GM20000 (cell line): ENCODE results near the gene PAPPA2.
"Not testable (repeated sequence)": the region's sequence is repeated elsewhere in the genome, so short reads cannot be mapped to it uniquely, and the experiment has no call there.

Experiments
- DNase-seq: peaks from one replicate; pipeline ENCODE4 v3.0.0; 2012; ENCODE audit warnings: low spot score
- CTCF ChIP-seq: IDR thresholded peaks from 2 replicates; pipeline ENCODE4 v1.5.1; 2012; ENCODE audit warnings: mild to moderate bottlenecking, control low read depth; ENCODE audit errors: extremely low read depth, missing control alignments

PAPPA2 gene

GRCh38 chr1:176556288-176556687, 93.3 kb downstream of the PAPPA2 start:
- TF ChIP-seq CTCF: no peak
- DNase-seq: no peak

- no peak for DNase-seq
- no peak for TF ChIP-seq CTCF
Observed at GRCh38 chr1:176557543-176558258, 94.7 kb downstream of the PAPPA2 start.

DNA sequence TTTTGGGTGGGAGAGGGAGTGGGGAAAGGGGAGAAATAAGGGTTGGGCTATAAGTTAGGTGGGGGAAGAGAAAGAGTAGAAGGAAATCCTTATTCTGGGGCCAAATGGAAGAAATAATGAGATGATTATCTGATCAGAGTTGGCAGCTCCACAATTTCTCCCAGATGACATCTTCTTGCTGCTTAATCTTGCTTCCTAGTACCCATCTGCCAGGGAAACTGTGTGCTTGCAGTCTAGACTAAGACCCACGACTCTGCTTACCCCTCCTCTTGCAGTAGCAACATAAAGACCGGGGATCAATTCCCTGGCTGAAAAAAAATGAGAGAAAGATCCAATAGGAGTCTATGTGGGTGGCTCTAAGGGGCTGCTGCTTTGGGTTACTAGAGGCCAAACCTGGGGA, 95.6 kb downstream of the PAPPA2 start:
- TF ChIP-seq CTCF: no peak

DNA sequence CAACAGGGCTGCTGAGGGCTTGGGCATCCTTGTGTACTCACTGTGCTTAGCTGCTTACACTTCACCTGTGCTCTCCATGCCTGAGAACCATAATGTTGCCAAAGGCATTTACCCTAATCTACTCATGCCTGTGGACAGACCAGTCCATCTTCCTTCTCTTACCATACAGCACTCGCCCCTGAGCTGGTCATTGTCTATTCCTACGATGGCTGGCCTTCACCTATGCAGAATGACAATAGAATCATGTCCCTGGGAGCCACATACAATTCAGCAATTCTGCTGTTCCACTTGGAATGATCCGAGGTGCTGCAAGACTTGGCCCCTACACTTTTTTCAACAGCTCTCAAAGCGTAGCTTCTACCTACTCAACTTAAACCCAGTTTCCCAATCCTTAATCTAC, 96.5 kb downstream of the PAPPA2 start:
- no peak for DNase-seq
- TF ChIP-seq CTCF: no peak

More for the DNA sequence above, 95.6 kb downstream of the PAPPA2 start:
- DNase-seq: no peak

DNA sequence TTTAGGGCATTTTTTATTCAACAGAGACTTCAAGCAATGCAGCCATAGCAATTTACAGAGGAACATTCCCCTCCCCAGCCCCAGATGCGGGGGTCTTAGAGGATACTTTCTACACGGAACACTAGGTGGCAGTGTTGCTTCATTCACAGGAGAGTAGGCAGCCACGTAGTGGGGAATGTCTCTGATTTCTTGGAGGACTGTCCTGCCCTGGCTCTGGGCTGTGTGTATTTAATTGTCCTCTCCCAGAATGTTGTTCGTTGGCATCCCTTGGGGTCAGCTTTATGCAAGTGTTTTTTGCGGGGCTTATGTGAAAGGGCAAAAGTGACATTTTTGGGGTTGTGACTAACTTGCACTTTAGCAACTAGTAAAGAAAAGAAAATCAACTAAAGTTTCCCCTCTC, 96.9 kb downstream of the PAPPA2 start:
- peak; percentile 63 for TF ChIP-seq CTCF
- DNase-seq: peak; percentile 56

GRCh38 chr1:176560681-176561080, 97.7 kb downstream of the PAPPA2 start:
- no peak for TF ChIP-seq CTCF
- DNase-seq: no peak

DNA sequence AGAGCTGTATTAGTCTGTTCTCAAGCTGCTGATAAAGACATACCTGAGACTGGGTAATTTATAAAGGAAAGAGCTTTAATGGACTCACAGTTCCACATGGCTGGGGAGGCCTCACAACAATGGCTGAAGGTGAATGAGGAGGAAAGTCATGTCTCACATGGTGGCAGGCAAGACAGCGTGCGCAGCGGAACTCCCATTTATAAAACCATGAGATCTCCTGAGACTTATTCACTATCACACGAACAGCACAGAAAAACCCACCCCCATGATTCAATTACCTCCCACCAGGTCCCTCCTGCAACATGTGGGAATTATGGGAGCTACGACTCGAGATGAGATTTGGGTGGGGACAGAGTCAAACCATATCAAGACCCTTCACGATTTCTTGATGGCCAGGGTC, 98.8 kb downstream of the PAPPA2 start:
- DNase-seq: not testable (repeated sequence)

GRCh38 chr1:176566004-176566975, 103.3 kb downstream of the PAPPA2 start:
- no peak for TF ChIP-seq CTCF
- no peak for DNase-seq
